ENCODE results near the gene OPCML.

DNA sequence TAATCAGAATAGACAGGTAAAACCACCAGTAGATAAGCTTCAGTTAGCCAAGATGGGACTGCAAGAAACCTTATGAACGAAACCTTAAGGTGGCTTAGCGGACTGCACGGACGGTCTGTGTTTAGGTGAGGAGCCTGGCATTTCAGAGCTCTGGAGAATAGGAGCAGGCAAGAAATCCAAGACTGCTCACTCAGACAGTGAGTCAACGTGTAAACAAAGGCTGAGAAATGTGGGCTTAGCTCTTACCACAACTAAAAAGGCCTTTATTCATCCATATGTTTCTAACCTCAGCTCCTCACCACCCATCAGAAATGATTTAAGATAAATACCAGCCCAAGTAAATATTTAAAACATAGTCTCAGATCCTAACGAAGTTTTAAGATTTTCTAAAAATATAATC is 657.7 kb downstream of the OPCML start:
- TF ChIP-seq, protein P1, sequence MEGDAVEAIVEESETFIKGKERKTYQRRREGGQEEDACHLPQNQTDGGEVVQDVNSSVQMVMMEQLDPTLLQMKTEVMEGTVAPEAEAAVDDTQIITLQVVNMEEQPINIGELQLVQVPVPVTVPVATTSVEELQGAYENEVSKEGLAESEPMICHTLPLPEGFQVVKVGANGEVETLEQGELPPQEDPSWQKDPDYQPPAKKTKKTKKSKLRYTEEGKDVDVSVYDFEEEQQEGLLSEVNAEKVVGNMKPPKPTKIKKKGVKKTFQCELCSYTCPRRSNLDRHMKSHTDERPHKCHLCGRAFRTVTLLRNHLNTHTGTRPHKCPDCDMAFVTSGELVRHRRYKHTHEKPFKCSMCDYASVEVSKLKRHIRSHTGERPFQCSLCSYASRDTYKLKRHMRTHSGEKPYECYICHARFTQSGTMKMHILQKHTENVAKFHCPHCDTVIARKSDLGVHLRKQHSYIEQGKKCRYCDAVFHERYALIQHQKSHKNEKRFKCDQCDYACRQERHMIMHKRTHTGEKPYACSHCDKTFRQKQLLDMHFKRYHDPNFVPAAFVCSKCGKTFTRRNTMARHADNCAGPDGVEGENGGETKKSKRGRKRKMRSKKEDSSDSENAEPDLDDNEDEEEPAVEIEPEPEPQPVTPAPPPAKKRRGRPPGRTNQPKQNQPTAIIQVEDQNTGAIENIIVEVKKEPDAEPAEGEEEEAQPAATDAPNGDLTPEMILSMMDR (IDR thresholded peaks at IDR 0.05; ENCODE audit: insufficient read depth, low read length): no peak
- TF ChIP-seq POLR2AphosphoS5 (IDR thresholded peaks at IDR 0.05; ENCODE audit: low read depth) (no peak), GABPA (IDR thresholded peaks at IDR 0.05; ENCODE audit: low read depth) (no peak)
- TF ChIP-seq, protein P2, sequence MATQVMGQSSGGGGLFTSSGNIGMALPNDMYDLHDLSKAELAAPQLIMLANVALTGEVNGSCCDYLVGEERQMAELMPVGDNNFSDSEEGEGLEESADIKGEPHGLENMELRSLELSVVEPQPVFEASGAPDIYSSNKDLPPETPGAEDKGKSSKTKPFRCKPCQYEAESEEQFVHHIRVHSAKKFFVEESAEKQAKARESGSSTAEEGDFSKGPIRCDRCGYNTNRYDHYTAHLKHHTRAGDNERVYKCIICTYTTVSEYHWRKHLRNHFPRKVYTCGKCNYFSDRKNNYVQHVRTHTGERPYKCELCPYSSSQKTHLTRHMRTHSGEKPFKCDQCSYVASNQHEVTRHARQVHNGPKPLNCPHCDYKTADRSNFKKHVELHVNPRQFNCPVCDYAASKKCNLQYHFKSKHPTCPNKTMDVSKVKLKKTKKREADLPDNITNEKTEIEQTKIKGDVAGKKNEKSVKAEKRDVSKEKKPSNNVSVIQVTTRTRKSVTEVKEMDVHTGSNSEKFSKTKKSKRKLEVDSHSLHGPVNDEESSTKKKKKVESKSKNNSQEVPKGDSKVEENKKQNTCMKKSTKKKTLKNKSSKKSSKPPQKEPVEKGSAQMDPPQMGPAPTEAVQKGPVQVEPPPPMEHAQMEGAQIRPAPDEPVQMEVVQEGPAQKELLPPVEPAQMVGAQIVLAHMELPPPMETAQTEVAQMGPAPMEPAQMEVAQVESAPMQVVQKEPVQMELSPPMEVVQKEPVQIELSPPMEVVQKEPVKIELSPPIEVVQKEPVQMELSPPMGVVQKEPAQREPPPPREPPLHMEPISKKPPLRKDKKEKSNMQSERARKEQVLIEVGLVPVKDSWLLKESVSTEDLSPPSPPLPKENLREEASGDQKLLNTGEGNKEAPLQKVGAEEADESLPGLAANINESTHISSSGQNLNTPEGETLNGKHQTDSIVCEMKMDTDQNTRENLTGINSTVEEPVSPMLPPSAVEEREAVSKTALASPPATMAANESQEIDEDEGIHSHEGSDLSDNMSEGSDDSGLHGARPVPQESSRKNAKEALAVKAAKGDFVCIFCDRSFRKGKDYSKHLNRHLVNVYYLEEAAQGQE (IDR thresholded peaks at IDR 0.05; ENCODE audit: insufficient replicate concordance, low read depth): no peak

Data from HL-60 (cell line).